NCI-H1436 (cell line): Measurements from ENCODE around the gene SUGP1.
A peak's percentile ranks its signal among the peaks of the same experiment; 100 is the strongest.
"Not testable (repeated sequence)": the region's sequence is repeated elsewhere in the genome, so short reads cannot be mapped to it uniquely, and the experiment has no call there.

Experiments
- DNase-seq: peaks from one replicate; lab custom pipeline; 2025; lab: John Stamatoyannopoulos, UW

Gene SUGP1

DNA sequence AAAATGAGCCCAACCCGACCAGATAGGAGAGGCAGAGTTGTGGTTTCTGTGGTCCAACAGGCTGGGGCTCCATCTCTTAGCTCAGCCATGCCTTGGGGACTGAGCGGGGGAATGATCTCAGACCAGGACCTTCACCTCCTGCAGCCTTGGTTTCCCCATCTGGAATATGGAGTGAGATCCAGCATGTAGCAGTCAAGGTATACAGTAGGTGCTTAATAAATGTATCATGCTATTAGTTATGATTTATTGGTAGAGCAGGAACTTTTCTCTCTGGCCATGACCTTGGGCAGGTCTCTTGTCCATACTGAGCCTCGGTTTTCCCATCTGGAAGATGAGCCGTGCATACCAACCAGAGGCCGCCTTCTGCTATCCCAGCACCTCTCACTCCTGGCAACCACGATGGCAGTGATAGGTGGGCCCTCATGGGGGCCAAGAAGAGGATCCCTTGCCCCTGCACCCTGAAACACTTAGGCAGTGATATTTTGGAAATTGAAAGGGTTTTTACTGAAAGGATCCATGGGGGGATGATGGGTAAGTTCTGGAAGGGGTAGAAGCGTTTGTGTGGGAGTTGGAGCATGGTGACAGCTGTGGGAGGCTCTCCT lies 56.3 kb downstream of the SUGP1 start:
- no peak for DNase-seq

DNA sequence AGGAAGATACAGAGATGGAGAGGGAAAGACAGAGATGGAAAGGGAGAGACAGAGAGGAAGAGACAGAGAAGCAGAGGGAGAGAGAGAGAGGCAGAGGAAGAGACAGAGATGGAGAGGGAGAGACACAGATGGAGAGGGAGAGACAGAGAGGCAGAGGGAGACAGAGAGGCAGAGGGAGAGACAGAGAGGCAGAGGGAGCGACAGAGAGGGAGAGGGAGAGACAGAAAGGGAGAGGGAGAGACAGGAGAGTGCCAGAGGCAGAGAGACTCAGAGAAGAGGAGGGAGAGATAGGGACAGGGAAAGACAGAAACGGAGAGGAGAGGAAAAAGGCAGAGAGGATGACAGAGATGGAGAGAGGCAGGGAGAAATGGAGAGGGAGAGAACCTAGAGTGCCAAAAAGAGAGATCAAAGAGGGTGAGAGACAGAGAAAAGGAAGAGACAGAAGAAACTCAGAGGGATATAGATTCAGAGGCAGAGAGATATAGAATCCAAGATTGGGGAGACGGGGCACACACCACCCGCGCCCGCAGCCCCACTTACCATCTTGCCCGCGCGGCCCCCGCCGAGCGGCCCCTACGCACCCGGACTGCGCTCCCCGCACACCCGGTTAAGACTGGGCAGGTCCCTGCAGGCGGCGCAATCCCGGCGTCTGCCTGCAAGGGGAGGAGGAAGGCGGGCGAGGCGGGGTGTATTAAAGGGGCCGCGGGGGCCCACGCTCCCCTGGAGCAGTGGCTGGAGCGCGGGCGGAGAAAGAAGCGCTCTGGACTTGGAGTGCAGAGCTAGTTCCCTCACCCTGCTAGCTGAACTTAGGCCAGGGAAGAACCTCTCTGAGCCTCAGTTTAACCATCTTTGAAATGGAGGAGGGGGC lies 57.9 kb downstream of the SUGP1 start:
- DNase-seq = no peak

DNA sequence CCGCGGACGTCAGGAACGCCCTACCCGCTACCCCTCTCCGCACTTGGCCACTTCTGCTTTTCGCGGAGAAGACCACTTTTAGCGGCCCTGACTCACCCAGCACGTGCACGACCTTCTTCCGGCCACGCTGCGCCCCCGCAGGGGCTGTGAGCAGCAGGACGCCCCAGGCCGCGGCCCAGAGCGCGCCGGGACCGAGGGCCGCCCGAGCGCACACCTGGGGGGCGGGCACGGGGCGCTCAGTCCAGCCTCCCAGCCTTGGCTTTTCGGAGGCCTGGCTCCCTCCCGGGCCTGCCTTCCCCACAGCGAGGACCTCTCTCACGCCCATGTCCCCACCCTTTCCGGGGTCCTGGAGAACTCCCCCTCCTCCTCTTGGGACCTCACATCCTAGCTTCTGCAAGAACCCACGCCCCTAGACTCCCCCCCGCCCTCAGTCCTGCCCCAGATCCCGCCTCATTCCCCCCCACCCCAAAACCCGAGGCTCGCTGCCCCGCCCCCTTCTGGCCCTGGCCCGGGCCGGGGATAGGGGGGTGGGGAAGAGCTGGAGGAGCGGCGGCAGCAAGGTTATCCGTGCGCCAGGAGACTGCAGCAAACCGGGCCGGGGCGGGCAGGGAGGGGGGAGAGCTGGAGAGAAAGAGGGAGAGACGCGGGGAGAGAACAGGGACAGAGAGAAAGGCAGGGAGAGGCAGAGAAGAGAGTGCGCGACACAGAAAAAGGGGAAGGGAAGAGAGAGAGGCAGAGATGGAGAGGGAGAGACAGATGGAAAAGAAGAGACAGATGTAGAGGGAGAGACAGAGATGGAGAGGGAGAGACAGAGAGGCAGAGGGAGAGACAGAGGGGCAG lies 58.7 kb downstream of the SUGP1 start:
- no peak for DNase-seq

GRCh38 chr19:19260417-19261214 lies 59.7 kb downstream of the SUGP1 start:
- no peak for DNase-seq

DNA sequence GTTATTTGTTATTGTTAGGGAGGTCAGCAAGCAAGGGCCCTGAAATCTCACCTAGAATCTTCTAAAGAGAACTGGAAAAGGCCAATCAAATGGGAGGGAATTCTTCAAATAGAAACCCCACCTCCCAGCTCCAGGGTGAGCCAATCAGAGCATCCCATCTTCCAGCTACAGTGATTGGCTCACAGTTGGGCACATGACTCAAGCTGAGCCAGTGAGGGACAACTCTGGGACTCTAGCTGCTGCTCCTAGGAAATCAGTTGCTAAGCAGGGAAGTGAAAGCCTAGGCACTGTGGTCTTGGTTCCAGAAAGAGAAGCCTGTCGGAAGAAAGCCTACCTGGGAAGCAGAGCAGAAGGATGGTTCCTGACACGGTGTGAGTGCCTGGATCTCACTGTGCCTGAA lies 60.6 kb downstream of the SUGP1 start:
- DNase-seq = peak; percentile 31

DNA sequence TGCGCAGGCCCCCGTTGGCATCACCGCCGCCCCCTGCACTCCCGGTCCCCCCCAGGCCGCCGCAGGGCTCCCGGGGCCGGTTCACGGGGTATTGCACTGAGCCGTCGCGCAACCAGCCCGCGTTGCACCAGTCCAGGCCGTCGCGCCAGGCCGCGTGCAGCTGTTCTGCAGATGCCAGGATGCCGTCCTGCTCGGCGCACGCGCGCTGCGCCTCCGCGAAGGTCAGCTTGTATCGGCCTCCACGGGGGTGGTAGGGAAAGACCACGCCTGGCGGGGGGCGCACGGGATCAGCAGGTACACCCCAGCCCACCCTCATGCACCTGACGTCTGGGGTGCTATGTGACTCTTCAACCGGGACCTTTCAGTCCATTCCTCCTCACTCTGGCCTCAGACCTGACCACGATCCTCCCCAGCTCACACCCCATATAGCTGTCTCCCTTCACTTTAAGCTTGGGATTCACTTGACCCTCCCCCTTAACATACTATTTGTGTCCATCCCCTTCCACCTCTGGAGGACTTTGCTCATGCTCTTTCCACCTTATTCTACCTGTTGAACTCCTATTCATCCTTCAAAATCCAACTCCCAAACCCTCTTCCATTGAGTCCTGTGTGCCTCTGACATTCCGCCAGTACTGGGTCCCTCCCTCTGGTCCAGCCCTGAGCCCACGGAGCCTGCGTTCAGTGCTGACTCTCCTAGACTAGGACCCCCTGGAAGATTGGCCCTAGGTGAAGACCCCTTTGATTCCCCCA lies 61.5 kb downstream of the SUGP1 start:
- DNase-seq = no peak

GRCh38 chr19:19257836-19258588 lies 62.3 kb downstream of the SUGP1 start:
- DNase-seq = no peak

DNA sequence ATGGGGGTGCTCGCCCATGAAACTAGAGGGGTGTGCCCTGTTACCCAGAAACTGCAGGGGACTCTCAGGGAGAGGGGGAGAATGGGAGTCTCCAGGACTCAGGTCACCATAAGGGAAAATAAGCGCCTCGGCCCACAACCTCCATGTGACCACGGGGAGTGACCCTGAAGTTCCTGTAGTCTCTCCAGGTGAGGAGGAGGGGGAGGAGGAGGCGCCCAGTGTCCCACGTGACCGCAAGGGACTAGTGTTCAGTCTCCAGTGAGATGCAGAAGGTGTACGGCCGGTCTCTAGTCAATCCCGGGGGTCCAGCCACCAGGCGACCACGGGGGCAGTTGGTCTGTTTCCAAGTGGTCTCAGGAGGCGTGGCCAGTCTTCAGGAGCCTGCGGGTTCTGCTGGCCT lies 63.2 kb downstream of the SUGP1 start:
- DNase-seq = no peak

- no peak for DNase-seq
Observed at GRCh38 chr19:19256072-19256969, 64.0 kb downstream of the SUGP1 start.

DNA sequence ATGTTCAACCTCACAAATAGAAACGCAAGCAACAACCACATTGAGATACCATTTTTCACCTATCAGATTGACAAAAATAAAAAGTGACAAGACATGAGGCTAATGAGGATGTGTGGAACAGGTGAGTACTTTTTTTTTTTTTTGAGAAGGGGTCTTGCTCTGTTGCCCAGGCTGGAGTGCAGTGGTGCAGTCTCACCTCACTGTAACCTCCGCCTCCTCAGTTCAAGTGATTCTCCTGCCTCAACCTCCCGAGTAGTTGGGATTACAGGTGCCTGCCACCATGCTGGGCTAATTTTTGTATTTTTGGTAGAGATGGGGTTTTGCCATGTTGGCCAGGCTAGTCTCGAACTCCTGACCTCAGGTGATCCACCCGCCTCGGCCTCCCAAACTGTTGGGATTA lies 66.9 kb downstream of the SUGP1 start:
- DNase-seq = not testable (repeated sequence)

GRCh38 chr19:19250196-19250801 lies 70.0 kb downstream of the SUGP1 start:
- no peak for DNase-seq

DNA sequence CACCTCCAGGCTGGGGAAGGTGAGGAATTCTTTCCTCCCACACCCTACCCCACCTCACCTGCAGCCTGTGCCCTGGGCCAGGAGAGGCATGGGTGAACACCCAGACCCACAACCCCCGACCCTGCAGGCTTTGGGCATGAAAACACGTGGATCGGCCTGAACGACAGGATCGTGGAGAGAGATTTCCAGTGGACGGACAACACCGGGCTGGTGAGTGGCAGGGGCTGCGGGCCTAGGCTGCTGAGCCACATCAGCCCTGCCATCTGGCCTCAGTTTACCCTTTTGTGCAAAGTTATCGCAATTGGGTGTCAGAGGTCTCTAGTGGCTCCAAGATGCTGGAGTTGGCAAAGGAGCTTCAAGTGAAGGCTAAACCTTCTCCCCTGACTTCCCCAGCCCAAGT lies 79.8 kb downstream of the SUGP1 start:
- no peak for DNase-seq

DNA sequence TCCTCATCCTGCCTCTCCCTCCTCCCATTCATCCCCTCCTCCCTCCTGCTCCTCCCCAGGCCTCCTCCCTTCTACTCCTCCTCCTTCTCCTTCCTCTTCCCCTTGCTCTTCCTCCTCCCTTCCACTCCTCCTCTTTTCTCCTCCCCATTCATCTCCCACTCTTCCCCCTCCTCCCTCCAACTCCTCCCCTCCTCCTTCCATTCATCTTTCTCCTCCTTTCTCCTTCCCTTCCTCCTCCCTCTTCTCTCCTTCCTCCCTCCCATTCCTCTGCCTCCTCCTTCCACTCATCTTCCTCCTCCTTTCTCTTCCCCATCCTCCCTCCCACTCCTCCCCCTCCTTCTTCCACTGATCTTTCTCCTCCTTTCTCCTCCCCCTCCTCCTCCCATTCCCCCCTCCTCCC lies 80.6 kb downstream of the SUGP1 start:
- DNase-seq = no peak

GRCh38 chr19:19238126-19238894 lies 82.0 kb downstream of the SUGP1 start:
- no peak for DNase-seq

- DNase-seq = no peak
Observed at GRCh38 chr19:19236173-19236572, 84.1 kb downstream of the SUGP1 start.

DNA sequence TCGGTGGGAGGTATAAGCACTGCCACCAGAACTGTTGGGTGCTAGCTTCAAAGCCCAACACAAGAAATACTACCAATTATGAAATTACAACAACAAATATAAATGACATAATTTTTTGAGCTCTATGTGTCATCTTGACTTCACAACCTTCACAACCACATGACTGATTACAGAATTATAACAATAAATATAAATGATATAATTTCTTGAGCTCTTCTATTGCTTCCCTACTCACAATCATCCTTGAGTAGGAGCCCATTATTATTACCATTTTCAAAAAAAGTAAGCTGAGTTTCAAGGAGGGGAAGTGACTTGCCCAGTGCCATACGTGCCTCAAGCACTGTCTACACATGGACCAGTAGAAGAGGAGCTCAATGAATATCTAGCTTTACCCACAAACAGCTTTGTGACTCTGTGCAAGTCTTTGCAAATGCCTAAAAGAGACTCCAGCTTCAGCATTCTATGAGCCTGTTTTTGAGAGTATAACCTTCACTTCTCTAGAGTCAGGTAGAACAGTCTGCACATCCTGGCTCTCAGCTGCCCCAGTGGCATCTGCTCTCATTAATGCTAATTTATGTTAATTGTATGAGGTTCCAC lies 86.0 kb downstream of the SUGP1 start:
- no peak for DNase-seq

DNA sequence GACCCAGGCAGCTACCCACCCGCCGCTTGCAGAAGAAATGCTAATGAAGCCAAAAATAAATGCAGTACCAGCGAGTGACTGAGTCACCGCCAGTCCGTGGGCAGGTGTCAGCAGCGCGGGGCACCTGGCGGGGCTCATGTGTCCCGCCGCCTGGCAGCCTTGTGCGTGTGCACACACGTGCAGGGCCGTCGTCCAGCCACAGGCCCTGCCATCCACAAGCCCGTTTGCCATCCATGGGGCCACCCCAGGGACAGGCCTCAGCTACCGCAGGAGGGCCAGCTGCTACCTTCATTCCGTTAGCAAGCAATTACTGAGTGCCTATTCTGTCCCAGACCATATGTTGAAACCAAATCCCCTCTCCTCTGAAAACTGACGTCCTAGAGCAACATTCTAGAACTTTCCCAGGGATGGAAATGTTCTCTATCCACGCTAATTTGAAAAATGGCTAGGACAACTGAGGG lies 88.0 kb downstream of the SUGP1 start:
- DNase-seq = no peak

DNA sequence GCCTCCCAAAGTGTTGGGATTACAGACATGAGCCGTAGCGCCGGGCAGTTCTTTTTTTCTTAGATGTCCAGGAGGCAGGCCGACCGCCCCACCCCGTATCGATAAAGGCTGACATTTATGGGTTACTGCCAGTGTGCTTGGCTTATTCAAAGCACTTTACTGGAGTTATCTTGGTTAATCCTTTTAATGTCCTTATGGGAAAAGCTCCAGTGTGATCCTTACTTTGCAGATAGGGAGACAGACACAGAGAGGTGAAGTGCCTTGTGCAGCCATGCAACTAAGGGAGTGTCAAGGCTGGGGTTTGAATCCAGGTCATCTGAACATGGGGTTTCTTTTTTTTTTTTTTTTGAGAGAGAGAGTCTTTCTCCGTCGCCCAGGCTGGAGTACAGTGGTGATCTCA lies 89.3 kb downstream of the SUGP1 start:
- no peak for DNase-seq
